GM18502 (cell line): Measurements from ENCODE around the gene KRI1.
"Not testable (repeated sequence)": the region's sequence is repeated elsewhere in the genome, so short reads cannot be mapped to it uniquely, and the experiment has no call there.

Source experiments
- ATAC-seq: cut with Tn5 transposase; IDR thresholded peaks from one replicate; pipeline ENCODE4 v1.9.1; 2021; ENCODE audit warnings: mild to moderate bottlenecking; ENCODE audit not compliant: unreplicated experiment, poor library complexity

The KRI1 gene

GRCh38 chr19:10551698-10552301, 14.0 kb downstream of the KRI1 start:
- ATAC-seq = no peak

- ATAC-seq = not testable (repeated sequence)
These were observed 14.8 kb downstream of the KRI1 start for GRCh38 chr19:10551006-10551405.

GRCh38 chr19:10550336-10550735, 15.5 kb downstream of the KRI1 start:
- ATAC-seq = no peak

GRCh38 chr19:10549733-10550132, 16.1 kb downstream of the KRI1 start:
- ATAC-seq = no peak

GRCh38 chr19:10548746-10549276, 17.0 kb downstream of the KRI1 start:
- ATAC-seq = no peak

- ATAC-seq = no peak
These were observed 19.0 kb downstream of the KRI1 start for GRCh38 chr19:10546817-10547216.

GRCh38 chr19:10544753-10545251, 21.0 kb downstream of the KRI1 start:
- ATAC-seq = no peak

GRCh38 chr19:10544242-10544752, 21.5 kb downstream of the KRI1 start:
- ATAC-seq = no peak

GRCh38 chr19:10543420-10544241, 22.2 kb downstream of the KRI1 start, which contains the start of gene ATG4D:
TSS of gene ATG4D (plus strand) at chr19:10543904. CDS start at chr19:10544091, 187 bp downstream.
- peak; percentile 75 for ATAC-seq

GRCh38 chr19:10543059-10543419, 22.8 kb downstream of the KRI1 start:
- ATAC-seq = no peak

- ATAC-seq = not testable (repeated sequence)
These were observed 26.8 kb downstream of the KRI1 start for GRCh38 chr19:10539016-10539415.

- ATAC-seq = no peak
These were observed 27.4 kb downstream of the KRI1 start for GRCh38 chr19:10538204-10538983.

- ATAC-seq = no peak
These were observed 28.1 kb downstream of the KRI1 start for GRCh38 chr19:10537668-10538067.

GRCh38 chr19:10535613-10536012, 30.2 kb downstream of the KRI1 start:
- ATAC-seq = no peak

- no peak for ATAC-seq
These were observed 32.0 kb downstream of the KRI1 start for GRCh38 chr19:10533646-10534386.

- no peak for ATAC-seq
These were observed 33.4 kb downstream of the KRI1 start for GRCh38 chr19:10532457-10532856.

GRCh38 chr19:10526887-10527286, 38.9 kb downstream of the KRI1 start:
- ATAC-seq = not testable (repeated sequence)

GRCh38 chr19:10525636-10526035, 40.2 kb downstream of the KRI1 start:
- no peak for ATAC-seq

GRCh38 chr19:10523135-10523636, 42.6 kb downstream of the KRI1 start:
- no peak for ATAC-seq
